Measurements from ENCODE around the gene TMEM181.

The TMEM181 gene

DNA sequence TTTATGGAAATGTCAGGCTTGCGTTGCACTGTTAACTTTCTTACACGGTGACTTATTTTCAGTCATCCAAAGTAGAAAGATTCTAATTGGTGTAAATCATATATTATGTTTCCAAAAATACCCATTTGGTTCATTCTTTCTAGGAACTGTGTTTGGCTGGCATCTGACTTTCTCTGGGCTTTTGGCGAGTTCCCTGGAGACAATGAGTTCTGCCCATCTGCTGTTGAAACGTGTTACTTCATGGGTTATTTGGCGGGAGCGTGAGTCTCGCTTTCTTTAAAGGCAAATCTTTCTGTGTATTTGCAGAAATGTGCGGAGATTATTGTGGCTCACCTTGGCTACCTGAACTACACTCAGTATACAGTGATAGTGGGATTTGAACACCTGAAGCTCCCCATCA is 29.5 kb downstream of the TMEM181 start:
- Mint-ChIP-seq H3K36me3 (ENCODE audit: low read depth) (peaks cover 91% of the 10 kb centered on the region), H3K4me3 (no peak overlapping the region)
- DNase-seq, result no peak

DNA sequence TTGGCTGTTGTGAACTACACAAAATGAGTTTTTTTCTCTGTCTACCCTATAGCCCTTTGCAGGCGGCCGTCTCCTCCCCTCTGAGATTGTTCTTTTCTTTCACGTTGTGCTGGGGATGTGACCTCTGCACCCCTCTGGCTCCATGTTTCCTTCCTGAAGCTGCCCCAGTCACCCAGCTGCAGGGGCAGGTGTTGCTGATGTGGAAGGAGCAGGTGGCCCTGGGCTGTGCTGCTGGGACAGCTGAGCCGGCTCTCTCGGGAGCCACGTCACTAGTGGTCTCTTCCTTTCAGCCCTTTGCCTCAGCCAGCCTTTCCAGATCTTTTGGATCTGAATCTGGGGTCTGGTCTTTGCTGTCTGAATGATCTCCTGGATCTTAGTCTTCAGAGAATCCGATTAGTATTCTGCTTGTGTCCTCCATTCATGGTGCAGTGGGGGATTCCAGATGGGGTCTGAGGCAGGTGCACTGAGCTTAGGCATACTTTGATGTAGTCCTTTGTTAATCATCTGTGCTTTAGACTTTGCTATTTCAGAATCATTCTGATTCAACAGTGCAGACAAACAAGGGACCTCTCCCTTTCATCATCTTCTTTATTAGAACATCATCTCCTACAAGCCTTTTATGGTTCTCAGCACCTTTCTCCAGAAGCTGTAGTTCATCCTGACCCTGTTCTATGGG is 31.4 kb downstream of the TMEM181 start:
- peak overlapping the region; percentile 29 for H3K27ac Mint-ChIP-seq
- no peaks in the 10 kb centered on the region for H3K27me3 Mint-ChIP-seq (ENCODE audit: low read depth, poor library complexity)
- peaks cover under 1% of the 10 kb centered on the region for H3K4me1 Mint-ChIP-seq
- H3K36me3 Mint-ChIP-seq (ENCODE audit: low read depth), result peaks cover 86% of the 10 kb centered on the region
- H3K9me3 Mint-ChIP-seq, result peaks cover 4% of the 10 kb centered on the region
- no peak for TF ChIP-seq CTCF (IDR thresholded peaks at IDR 0.05)
- DNase-seq, result no peak
- no peak overlapping the region for H3K4me3 Mint-ChIP-seq

More for the DNA sequence above, 29.5 kb downstream of the TMEM181 start:
- H3K9me3 Mint-ChIP-seq, result peaks cover 4% of the 10 kb centered on the region
- no peaks in the 10 kb centered on the region for H3K27me3 Mint-ChIP-seq (ENCODE audit: low read depth, poor library complexity)
- H3K27ac Mint-ChIP-seq, result peak overlapping the region; percentile 51
- no peaks in the 10 kb centered on the region for H3K4me1 Mint-ChIP-seq
- TF ChIP-seq CTCF (IDR thresholded peaks at IDR 0.05), result no peak

DNA sequence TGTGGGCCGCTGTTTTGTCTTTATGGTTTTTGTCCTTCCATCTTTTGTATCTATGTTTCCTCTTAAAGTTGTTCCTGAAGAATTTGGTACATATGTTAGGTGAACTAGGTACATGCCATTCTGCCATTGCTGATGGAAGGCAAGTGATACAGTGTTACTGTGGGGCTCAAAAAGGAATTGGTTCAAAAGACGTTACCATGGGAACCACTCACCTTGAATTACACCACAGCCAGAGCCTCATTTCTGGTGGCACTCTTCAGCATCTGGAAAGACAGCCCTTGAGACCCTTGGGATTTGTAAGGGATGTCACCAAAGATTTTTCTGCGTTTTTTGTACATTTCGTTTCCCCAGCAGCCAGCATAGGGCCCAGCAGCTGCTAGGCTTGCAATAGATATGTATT is 31.9 kb downstream of the TMEM181 start:
- Mint-ChIP-seq H3K27me3 (ENCODE audit: low read depth, poor library complexity) (no peaks in the 10 kb centered on the region), H3K4me1 (peaks cover 6% of the 10 kb centered on the region), H3K9me3 (peaks cover 2% of the 10 kb centered on the region), H3K27ac (peak overlapping the region; percentile 29), H3K36me3 (ENCODE audit: low read depth) (peaks cover 86% of the 10 kb centered on the region), H3K4me3 (no peak overlapping the region)
- no peak for DNase-seq
- TF ChIP-seq CTCF (IDR thresholded peaks at IDR 0.05), result no peak

DNA sequence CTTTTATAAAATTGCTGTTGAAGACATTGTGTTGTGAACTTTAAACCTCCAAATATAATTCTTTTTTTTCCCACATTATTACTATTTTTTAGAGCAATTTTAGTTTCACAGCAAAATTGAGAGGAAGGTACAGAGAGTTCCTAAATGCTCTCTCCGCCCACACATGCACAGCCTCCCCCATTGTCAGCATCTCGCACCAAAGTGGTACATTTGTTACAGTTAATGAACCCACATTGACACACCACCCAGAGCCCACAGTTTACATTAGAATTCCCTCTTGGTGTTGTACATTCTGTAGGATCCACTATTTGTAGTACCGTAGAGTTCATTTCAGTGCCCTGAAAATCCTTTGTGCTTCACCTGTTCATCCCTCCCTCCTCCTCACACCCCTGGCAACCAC is 33.8 kb downstream of the TMEM181 start:
- Mint-ChIP-seq H3K4me3 (no peak overlapping the region), H3K27ac (no peak overlapping the region), H3K9me3 (no peaks in the 10 kb centered on the region), H3K27me3 (ENCODE audit: low read depth, poor library complexity) (no peaks in the 10 kb centered on the region), H3K4me1 (peaks cover 8% of the 10 kb centered on the region), H3K36me3 (ENCODE audit: low read depth) (peaks cover 80% of the 10 kb centered on the region)
- no peak for TF ChIP-seq CTCF (IDR thresholded peaks at IDR 0.05)
- no peak for DNase-seq

DNA sequence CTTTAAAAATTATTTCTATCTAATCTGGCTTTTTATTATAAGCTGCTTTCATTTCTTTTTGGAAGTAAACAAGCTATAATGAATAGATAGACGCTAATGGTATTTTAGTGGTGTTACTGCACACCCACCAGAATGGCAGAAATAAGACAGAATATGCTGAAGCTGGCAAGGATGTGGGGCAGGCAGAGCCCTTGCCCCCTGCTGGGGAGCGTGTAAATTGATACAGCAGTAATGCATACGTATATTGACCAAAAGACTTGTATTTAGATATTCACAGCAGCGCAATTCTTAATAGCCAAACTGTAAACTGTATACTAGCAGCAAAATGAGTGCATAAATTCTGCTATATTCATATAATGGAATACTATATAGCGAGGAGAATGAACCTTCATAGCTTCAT is 35.3 kb downstream of the TMEM181 start:
- Mint-ChIP-seq H3K9me3 (no peaks in the 10 kb centered on the region), H3K4me3 (no peak overlapping the region), H3K27ac (no peak overlapping the region), H3K27me3 (ENCODE audit: low read depth, poor library complexity) (no peaks in the 10 kb centered on the region), H3K36me3 (ENCODE audit: low read depth) (peaks cover 74% of the 10 kb centered on the region), H3K4me1 (peaks cover 8% of the 10 kb centered on the region)
- no peak for DNase-seq
- peak; percentile 13 for TF ChIP-seq CTCF (IDR thresholded peaks at IDR 0.05)

DNA sequence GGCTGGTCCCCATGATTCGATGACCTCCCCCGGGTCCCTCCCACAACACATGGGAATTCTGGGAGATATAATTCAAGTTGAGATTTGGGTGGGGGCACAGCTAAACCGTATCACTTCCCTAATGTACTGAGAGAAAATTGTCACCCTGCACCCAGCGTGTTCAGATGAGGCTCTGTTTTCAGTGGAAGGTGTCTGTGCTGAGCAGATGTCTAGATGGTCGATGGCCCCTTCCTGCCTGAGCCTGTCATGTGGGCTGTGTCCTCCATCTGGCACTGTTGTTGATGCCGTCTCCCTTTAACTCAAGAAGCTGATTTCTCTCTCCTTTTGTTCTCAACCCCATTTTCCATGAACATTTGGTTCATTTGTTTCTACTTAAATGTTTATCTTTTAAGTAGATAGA is 37.0 kb downstream of the TMEM181 start:
- Mint-ChIP-seq H3K27ac (peak overlapping the region; percentile 87), H3K4me3 (no peak overlapping the region), H3K4me1 (peaks cover 8% of the 10 kb centered on the region), H3K9me3 (no peaks in the 10 kb centered on the region), H3K36me3 (ENCODE audit: low read depth) (peaks cover 66% of the 10 kb centered on the region), H3K27me3 (ENCODE audit: low read depth, poor library complexity) (no peaks in the 10 kb centered on the region)
- DNase-seq, result no peak
- no peak for TF ChIP-seq CTCF (IDR thresholded peaks at IDR 0.05)

Data from nephron progenitor cell (in vitro differentiated cells).